ENCODE results near the gene ZDHHC11. TPM values are rescaled to one million over a fixed set of nuclear protein-coding genes. Genes with fewer than 3 reads are reported as not detected.

The ZDHHC11 gene
- total and polyA plus RNA-seq, 2 of the 4 experiments (the other 2 are of a cell fraction): 0.36 to 1.6 TPM

- H4K20me1 ChIP-seq (ENCODE audit: insufficient read depth, low read length): peaks cover 16% of the 10 kb centered on the region
- 93% methylated on average over 9 of the region's 16 CpGs; no CpG with 5 or more reads in 1 of the 2 experiments for WGBS, 2 experiments (ENCODE audit: extremely low coverage in 2 of 2, insufficient read length in 1 of 2)
- no peak overlapping the region for H3K4me2 ChIP-seq (ENCODE audit: low read depth, low read length)
- no peaks in the 10 kb centered on the region for H3K4me1 ChIP-seq (ENCODE audit: control insufficient read depth, insufficient read depth, low read length)
- no peak for TF ChIP-seq FOS (IDR thresholded peaks at IDR 0.05; ENCODE audit: low read depth, low read length)
- no peak for TF ChIP-seq CTCF (conservative IDR thresholded peaks at IDR 0.05; ENCODE audit: low read depth, low read length)
- H3K4ac ChIP-seq (ENCODE audit: low read depth, low read length): no peak overlapping the region
- no peaks in the 10 kb centered on the region for H3K27me3 ChIP-seq (ENCODE audit: control insufficient read depth, insufficient read depth, low read length)
- peaks cover 2 to 4% of the 10 kb centered on the region in 2 experiments; a peak in 2 of 4 replicates for H3K79me1 ChIP-seq (ENCODE audit: low read depth in 1 of 2, low read length in 2 of 2)
- dilution Hi-C loops (cut with HindIII; ENCODE audit: low sequenced_read_pairs, unreplicated experiment) (no loop called here), in situ Hi-C loops (cut with MboI; ENCODE audit: low sequenced_read_pairs) (no loop called here), intact Hi-C loops (cut with micrococcal nuclease) (no loop called here)
- no peak overlapping the region for H2BK15ac ChIP-seq (ENCODE audit: low read depth, low read length)
- H3K9me3 ChIP-seq (ENCODE audit: control insufficient read depth, insufficient read depth, low read length): no peaks in the 10 kb centered on the region
- H3K36me3 ChIP-seq (ENCODE audit: control insufficient read depth, insufficient read depth, low read length): peaks cover 45% of the 10 kb centered on the region
- CTCF ChIA-PET: no interaction called here
- H2BK20ac ChIP-seq (ENCODE audit: low read depth, low read length): no peak overlapping the region
- H4K91ac ChIP-seq (ENCODE audit: insufficient read depth, low read depth, low read length): no peak overlapping the region
- no peak overlapping the region for H3K14ac ChIP-seq (replicated peaks; ENCODE audit: low read depth, low read length)
- no peak overlapping the region for H2BK5ac ChIP-seq (ENCODE audit: low read depth, low read length, poor library complexity, severe bottlenecking)
- no peak for ATAC-seq (ENCODE audit: low read depth)
- H3K9me1 ChIP-seq (ENCODE audit: insufficient read depth, low read length): no peaks in the 10 kb centered on the region
- no peak overlapping the region for H3K56ac ChIP-seq (ENCODE audit: extremely low read depth, insufficient read depth, low read length)
- H4K5ac ChIP-seq (ENCODE audit: low read depth, low read length): no peak overlapping the region
- H3K4me3 ChIP-seq (ENCODE audit: insufficient read depth, low read depth, low read length): no peak overlapping the region
- no peak overlapping the region for H2AFZ ChIP-seq (replicated peaks; ENCODE audit: low read length, poor library complexity)
- H3K27ac ChIP-seq (ENCODE audit: insufficient read depth, low read length): no peak overlapping the region
- DNase-seq: no peak
- no peak overlapping the region for H3K9ac ChIP-seq (ENCODE audit: low read depth, low read length)
- no TSS peak for BruUV-seq (replicated peaks)
- no peak overlapping the region for H2AK5ac ChIP-seq (ENCODE audit: low read depth, low read length)
- H2BK120ac ChIP-seq (ENCODE audit: low read depth, low read length): no peak overlapping the region
- POLR2A ChIA-PET (ENCODE audit: unreplicated experiment): no interaction called here
- H3K23ac ChIP-seq (ENCODE audit: low read depth, low read length): no peak overlapping the region
- H2AK9ac ChIP-seq (replicated peaks; ENCODE audit: low read depth, low read length, poor library complexity): no peak overlapping the region
- no peak overlapping the region for H4K8ac ChIP-seq (ENCODE audit: low read depth in 2 of 2, low read length in 2 of 2)
- no peak overlapping the region for H3K18ac ChIP-seq (ENCODE audit: low read depth, low read length)
Observed at GRCh38 chr5:863244-863805, 12.5 kb upstream of the ZDHHC11 start.
